ENCODE results near the gene GPC5. TPM values are rescaled to one million over a fixed set of nuclear protein-coding genes. Genes with fewer than 3 reads are reported as not detected.

GPC5 gene
- total RNA-seq, 1 donor from 2014 or later, result 0.07 TPM

DNA sequence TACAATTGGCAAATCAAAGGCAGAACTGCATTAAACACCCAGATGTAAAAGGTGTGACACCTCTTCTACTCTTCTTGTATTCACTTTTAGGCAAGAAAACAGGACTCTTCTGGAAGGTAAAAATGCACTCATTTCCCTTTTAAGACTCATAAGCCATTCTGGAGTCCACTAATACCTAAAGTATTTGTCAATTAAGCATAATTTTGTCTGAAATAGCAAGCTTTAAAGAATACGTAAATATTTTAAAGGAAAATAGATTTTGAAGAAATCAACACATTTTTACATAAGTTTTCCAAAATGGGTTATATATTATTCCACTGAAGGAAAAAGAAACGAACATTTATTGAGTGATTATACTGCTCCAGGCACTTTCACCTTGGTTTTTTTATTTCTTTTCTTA is 1166.5 kb downstream of the GPC5 start:
- no peak overlapping the region for H3K4me3 Mint-ChIP-seq
- H3K4me3 ChIP-seq, result no peak overlapping the region
- no peak overlapping the region for H3K9ac ChIP-seq
- TF ChIP-seq EZH2phosphoT487 (IDR thresholded peaks at IDR 0.05) (no peak), EZH2 (IDR thresholded peaks at IDR 0.05) (no peak)
- TF ChIP-seq, protein P1, sequence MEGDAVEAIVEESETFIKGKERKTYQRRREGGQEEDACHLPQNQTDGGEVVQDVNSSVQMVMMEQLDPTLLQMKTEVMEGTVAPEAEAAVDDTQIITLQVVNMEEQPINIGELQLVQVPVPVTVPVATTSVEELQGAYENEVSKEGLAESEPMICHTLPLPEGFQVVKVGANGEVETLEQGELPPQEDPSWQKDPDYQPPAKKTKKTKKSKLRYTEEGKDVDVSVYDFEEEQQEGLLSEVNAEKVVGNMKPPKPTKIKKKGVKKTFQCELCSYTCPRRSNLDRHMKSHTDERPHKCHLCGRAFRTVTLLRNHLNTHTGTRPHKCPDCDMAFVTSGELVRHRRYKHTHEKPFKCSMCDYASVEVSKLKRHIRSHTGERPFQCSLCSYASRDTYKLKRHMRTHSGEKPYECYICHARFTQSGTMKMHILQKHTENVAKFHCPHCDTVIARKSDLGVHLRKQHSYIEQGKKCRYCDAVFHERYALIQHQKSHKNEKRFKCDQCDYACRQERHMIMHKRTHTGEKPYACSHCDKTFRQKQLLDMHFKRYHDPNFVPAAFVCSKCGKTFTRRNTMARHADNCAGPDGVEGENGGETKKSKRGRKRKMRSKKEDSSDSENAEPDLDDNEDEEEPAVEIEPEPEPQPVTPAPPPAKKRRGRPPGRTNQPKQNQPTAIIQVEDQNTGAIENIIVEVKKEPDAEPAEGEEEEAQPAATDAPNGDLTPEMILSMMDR (IDR thresholded peaks at IDR 0.05), result no peak
- H3K27ac Mint-ChIP-seq, result no peak overlapping the region
- H3K27me3 Mint-ChIP-seq (ENCODE audit: insufficient read depth, low read depth), result no peaks in the 10 kb centered on the region
- H2AFZ ChIP-seq (replicated peaks), result no peak overlapping the region
- no peaks in the 10 kb centered on the region for H3K9me3 Mint-ChIP-seq
- no peaks in the 10 kb centered on the region for H3K36me3 ChIP-seq
- no peaks in the 10 kb centered on the region for H3F3A ChIP-seq (ENCODE audit: low read depth)
- H3K36me3 Mint-ChIP-seq, result no peaks in the 10 kb centered on the region
- H3K9me3 ChIP-seq (ENCODE audit: low read depth), result no peaks in the 10 kb centered on the region
- H3K27me3 ChIP-seq, result no peaks in the 10 kb centered on the region
- H4K20me1 ChIP-seq (ENCODE audit: low read depth), result no peaks in the 10 kb centered on the region
- no peak overlapping the region for H3K27ac ChIP-seq
- H3K4me2 ChIP-seq, result no peak overlapping the region
- H3K4me1 ChIP-seq, result no peaks in the 10 kb centered on the region
- H3K4me1 Mint-ChIP-seq, result no peaks in the 10 kb centered on the region
- DNase-seq (ENCODE audit: low spot score), result no peak
- no peaks in the 10 kb centered on the region for H3K79me2 ChIP-seq (ENCODE audit: low read depth)

DNA sequence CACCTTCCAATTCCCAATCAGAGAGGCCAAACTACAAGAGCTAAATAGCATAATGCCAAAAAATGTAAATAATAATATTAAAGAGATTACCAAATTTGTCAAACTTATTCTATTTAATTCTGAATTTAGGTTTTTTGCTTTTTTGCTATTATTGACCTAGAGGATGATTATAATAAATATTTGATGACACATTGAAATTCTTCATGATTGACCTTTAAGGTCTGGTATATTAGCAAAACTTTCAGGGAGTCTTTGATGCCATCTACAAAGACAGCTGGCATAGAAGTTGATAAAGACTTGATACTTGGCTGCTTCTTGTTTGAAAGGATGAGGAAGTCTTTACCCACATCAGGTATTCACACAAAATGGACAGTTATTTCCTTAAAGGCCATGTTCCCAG is 1168.3 kb downstream of the GPC5 start:
- no peaks in the 10 kb centered on the region for H3K9me3 Mint-ChIP-seq
- H3K36me3 Mint-ChIP-seq, result no peaks in the 10 kb centered on the region
- no peak overlapping the region for H3K4me2 ChIP-seq
- H3K4me3 Mint-ChIP-seq, result no peak overlapping the region
- H3K27me3 ChIP-seq, result no peaks in the 10 kb centered on the region
- no peaks in the 10 kb centered on the region for H3K4me1 Mint-ChIP-seq
- no peaks in the 10 kb centered on the region for H3K9me3 ChIP-seq (ENCODE audit: low read depth)
- no peak overlapping the region for H3K4me3 ChIP-seq
- DNase-seq (ENCODE audit: low spot score), result no peak
- no peaks in the 10 kb centered on the region for H3K36me3 ChIP-seq
- no peak overlapping the region for H3K27ac Mint-ChIP-seq
- TF ChIP-seq EZH2 (IDR thresholded peaks at IDR 0.05) (no peak), EZH2phosphoT487 (IDR thresholded peaks at IDR 0.05) (no peak)
- TF ChIP-seq, protein P1 (IDR thresholded peaks at IDR 0.05), result no peak
- no peak overlapping the region for H3K9ac ChIP-seq
- no peaks in the 10 kb centered on the region for H3K79me2 ChIP-seq (ENCODE audit: low read depth)
- no peaks in the 10 kb centered on the region for H3K4me1 ChIP-seq
- no peaks in the 10 kb centered on the region for H4K20me1 ChIP-seq (ENCODE audit: low read depth)
- H2AFZ ChIP-seq (replicated peaks), result no peak overlapping the region
- H3K27me3 Mint-ChIP-seq (ENCODE audit: insufficient read depth, low read depth), result no peaks in the 10 kb centered on the region
- H3K27ac ChIP-seq, result no peak overlapping the region
- H3F3A ChIP-seq (ENCODE audit: low read depth), result no peaks in the 10 kb centered on the region

DNA sequence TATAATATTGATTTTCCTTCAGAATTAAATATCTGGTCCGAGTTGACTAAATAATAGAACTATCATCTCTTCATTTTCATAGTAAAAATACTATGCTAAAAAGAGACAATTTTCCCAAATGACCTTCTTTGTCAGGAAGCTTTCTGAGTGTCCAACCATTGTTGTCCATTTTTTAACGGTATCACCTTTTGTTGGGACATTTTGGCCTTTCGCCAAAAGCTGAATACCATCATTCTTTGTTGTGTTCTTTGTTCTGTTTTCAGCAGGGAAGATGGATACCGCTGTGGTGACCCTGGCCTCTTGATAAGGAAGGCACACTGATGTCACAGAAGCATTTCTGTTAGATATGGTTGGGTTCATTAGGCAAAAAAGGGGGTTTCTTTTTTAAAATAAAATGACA is 1173.8 kb downstream of the GPC5 start:
- no peaks in the 10 kb centered on the region for H3K27me3 ChIP-seq
- H3K79me2 ChIP-seq (ENCODE audit: low read depth), result no peaks in the 10 kb centered on the region
- no peaks in the 10 kb centered on the region for H3K9me3 Mint-ChIP-seq
- no peak overlapping the region for H3K27ac Mint-ChIP-seq
- no peaks in the 10 kb centered on the region for H3K36me3 ChIP-seq
- no peak overlapping the region for H3K27ac ChIP-seq
- peaks cover 3% of the 10 kb centered on the region for H3K4me1 Mint-ChIP-seq
- H3K4me2 ChIP-seq, result no peak overlapping the region
- no peak overlapping the region for H3K9ac ChIP-seq
- H4K20me1 ChIP-seq (ENCODE audit: low read depth), result no peaks in the 10 kb centered on the region
- H3K36me3 Mint-ChIP-seq, result no peaks in the 10 kb centered on the region
- no peak overlapping the region for H3K4me3 Mint-ChIP-seq
- H3K27me3 Mint-ChIP-seq (ENCODE audit: insufficient read depth, low read depth), result no peaks in the 10 kb centered on the region
- H3K4me1 ChIP-seq, result no peaks in the 10 kb centered on the region
- no peak overlapping the region for H2AFZ ChIP-seq (replicated peaks)
- DNase-seq (ENCODE audit: low spot score), result peak; percentile 11
- H3K9me3 ChIP-seq (ENCODE audit: low read depth), result no peaks in the 10 kb centered on the region
- H3K4me3 ChIP-seq, result no peak overlapping the region
- no peaks in the 10 kb centered on the region for H3F3A ChIP-seq (ENCODE audit: low read depth)
- TF ChIP-seq EZH2 (IDR thresholded peaks at IDR 0.05), result no peak
- TF ChIP-seq, protein P1 (IDR thresholded peaks at IDR 0.05), result no peak
- no peak for TF ChIP-seq EZH2phosphoT487 (IDR thresholded peaks at IDR 0.05)
